Neuronal stem cell (in vitro differentiated cells): ENCODE measurements around the gene LGMN.
A peak's percentile ranks its signal among the peaks of the same experiment; 100 is the strongest.
"Not testable (repeated sequence)": the region's sequence is repeated elsewhere in the genome, so short reads cannot be mapped to it uniquely, and the experiment has no call there.

Experiments
- DNase-seq: peaks from one replicate; pipeline ENCODE4 v3.0.0-alpha.2; 2013; ENCODE audit warnings: low spot score
- H2AFZ ChIP-seq: one replicate; pipeline ENCODE4 v1.6.1; 2013; ENCODE audit warnings: mild to moderate bottlenecking, low read length, inconsistent platforms
- H2AK5ac ChIP-seq: 2 replicates; pipeline ENCODE4 v1.6.1; 2013; ENCODE audit warnings: low read depth, mild to moderate bottlenecking, inconsistent platforms, low read length, moderate library complexity, mixed read lengths
- H2BK120ac ChIP-seq: 2 replicates; pipeline ENCODE4 v1.6.1; 2013; ENCODE audit warnings: low read depth, mild to moderate bottlenecking, inconsistent platforms, low read length, moderate library complexity, mixed read lengths
- H2BK12ac ChIP-seq: one replicate; pipeline ENCODE4 v1.6.1; 2013; ENCODE audit warnings: low read length, inconsistent platforms
- H2BK15ac ChIP-seq: 2 replicates; pipeline ENCODE4 v1.6.1; 2013; ENCODE audit warnings: mild to moderate bottlenecking, low read length, inconsistent platforms, mixed read lengths
- H2BK5ac ChIP-seq: one replicate; pipeline ENCODE4 v1.6.1; 2013; ENCODE audit warnings: inconsistent platforms, mild to moderate bottlenecking, low read length, moderate library complexity
- H3K14ac ChIP-seq: one replicate; pipeline ENCODE4 v1.6.1; 2013; ENCODE audit warnings: low read length, inconsistent platforms
- H3K18ac ChIP-seq: 2 replicates; pipeline ENCODE4 v1.6.1; 2013; ENCODE audit warnings: low read length, inconsistent platforms
- H3K23ac ChIP-seq: 2 replicates; pipeline ENCODE4 v1.6.1; 2013; ENCODE audit warnings: low read depth, mild to moderate bottlenecking, mixed read lengths, low read length, inconsistent platforms; ENCODE audit not compliant: poor library complexity
- H3K27ac ChIP-seq: replicated peaks from 3 replicates; pipeline ENCODE4 v1.5.1; 2013; ENCODE audit warnings: low read length, inconsistent platforms
- H3K27me3 ChIP-seq, 3 experiments: 2 replicates each; pipeline ENCODE4 v1.6.1; 2013; ENCODE audit warnings: low read length in 3 of 3, mild to moderate bottlenecking in 2 of 3, inconsistent platforms in 1 of 3, low read depth in 1 of 3, mixed read lengths in 1 of 3, moderate library complexity in 1 of 3; ENCODE audit not compliant: control insufficient read depth in 3 of 3, insufficient read depth in 3 of 3
- H3K36me3 ChIP-seq, 2 donors: replicated peaks in 1 of 2; 2 replicates each; pipeline ENCODE4 v1.6.1; 2013; ENCODE audit warnings: low read length in 2 of 2; ENCODE audit not compliant: control insufficient read depth in 2 of 2, insufficient read depth in 2 of 2
- H3K4ac ChIP-seq: 2 replicates; pipeline ENCODE4 v1.6.1; 2013; ENCODE audit warnings: inconsistent platforms, mild to moderate bottlenecking, low read length, moderate library complexity
- H3K4me1 ChIP-seq, 2 donors: 1 replicate in 1 of 2; 2 replicates in 1 of 2; pipeline ENCODE4 v1.6.1; 2013; ENCODE audit warnings: low read length in 2 of 2, low read depth in 1 of 2; ENCODE audit not compliant: control insufficient read depth in 2 of 2, insufficient read depth in 1 of 2
- H3K4me2 ChIP-seq: one replicate; pipeline ENCODE4 v1.6.1; 2013; ENCODE audit warnings: mild to moderate bottlenecking, low read length, inconsistent platforms; ENCODE audit not compliant: insufficient read depth, poor library complexity, severe bottlenecking
- H3K4me3 ChIP-seq, 2 donors: 2 replicates each; pipeline ENCODE4 v1.5.1; 2013; ENCODE audit warnings: low read length in 2 of 2, mild to moderate bottlenecking in 2 of 2, inconsistent platforms in 1 of 2, moderate library complexity in 1 of 2
- H3K79me1 ChIP-seq: one replicate; pipeline ENCODE4 v1.6.1; 2013; ENCODE audit warnings: low read depth, mild to moderate bottlenecking, inconsistent platforms, low read length, moderate library complexity
- H3K9ac ChIP-seq: one replicate; pipeline ENCODE4 v1.6.1; 2013; ENCODE audit warnings: mild to moderate bottlenecking, low read depth, low read length, inconsistent platforms; ENCODE audit not compliant: poor library complexity
- H3K9me3 ChIP-seq, 2 donors: replicated peaks in 1 of 2; 2 replicates each; pipeline versions ENCODE3 to v1.6.1; 2013; ENCODE audit warnings: low read length in 2 of 2, mild to moderate bottlenecking in 2 of 2, inconsistent platforms in 1 of 2, low read depth in 1 of 2, mixed read lengths in 1 of 2, moderate library complexity in 1 of 2; ENCODE audit not compliant: control insufficient read depth in 2 of 2, insufficient read depth in 1 of 2
- H4K8ac ChIP-seq: one replicate; pipeline ENCODE4 v1.6.1; 2013; ENCODE audit warnings: low read depth, mild to moderate bottlenecking, inconsistent platforms, low read length, moderate library complexity
- H4K91ac ChIP-seq: one replicate; pipeline ENCODE4 v1.6.1; 2013; ENCODE audit warnings: low read length, low read depth, mild to moderate bottlenecking, inconsistent platforms; ENCODE audit not compliant: poor library complexity
- WGBS, 2 donors: extraction: QIAGEN DNeasy Blood & Tissue Kit; methylation state at CpG; one replicate each; pipeline ENCODE4 v1.1.7; 2013; ENCODE audit warnings: missing lambda C conversion rate in 2 of 2, mixed read lengths in 1 of 2; ENCODE audit not compliant: insufficient read length in 2 of 2, insufficient replicate concordance in 1 of 2; ENCODE audit errors: extremely low coverage in 2 of 2; 5-methylcytosine and 5-hydroxymethylcytosine counted together

LGMN gene

GRCh38 chr14:92684801-92685560 lies 63.4 kb downstream of the LGMN start:
- Histone ChIP-seq H3K4me2 (no peak overlapping the region), H3K36me3 (peaks cover 0 to 3% of the 10 kb centered on the region in 2 donors), H3K18ac (peak overlapping the region; percentile 38), H3K4ac (no peak overlapping the region), H3K27ac (no peak overlapping the region), H3K79me1 (no peaks in the 10 kb centered on the region), H3K4me1 (peaks cover 0 to 4% of the 10 kb centered on the region in 2 donors), H2BK5ac (peak overlapping the region; percentile 39), H4K8ac (no peak overlapping the region), H3K14ac (peak overlapping the region; percentile 27), H3K23ac (no peak overlapping the region), H2BK120ac (no peak overlapping the region), H2AK5ac (peak overlapping the region; percentile 79), H2BK15ac (no peak overlapping the region), H3K4me3 (no peak overlapping the region), H4K91ac (no peak overlapping the region), H3K9ac (peak overlapping the region; percentile 60), H3K27me3 (peaks cover 0 to 28% (median 11%) of the 10 kb centered on the region in 3 experiments), H3K9me3 (no peaks in the 10 kb centered on the region), H2BK12ac (no peak overlapping the region), H2AFZ (no peak overlapping the region)
- WGBS, 2 donors = no CpG with 5 or more reads among the region's 21 CpGs
- DNase-seq = no peak

- H3K4me3 ChIP-seq = no peak overlapping the region
- H2BK15ac ChIP-seq = no peak overlapping the region
- H4K91ac ChIP-seq = no peak overlapping the region
- H3K27me3 ChIP-seq = peaks cover 0 to 16% (median 8%) of the 10 kb centered on the region in 3 experiments
- H3K23ac ChIP-seq = no peak overlapping the region
- H3K79me1 ChIP-seq = no peaks in the 10 kb centered on the region
- H3K18ac ChIP-seq = no peak overlapping the region
- H2BK5ac ChIP-seq = no peak overlapping the region
- no peak for DNase-seq
- no peak overlapping the region for H3K4me2 ChIP-seq
- no peak overlapping the region for H3K9ac ChIP-seq
- no CpG with 5 or more reads among the region's 8 CpGs for WGBS, 2 donors
- no peak overlapping the region for H3K27ac ChIP-seq
- no peak overlapping the region for H2BK120ac ChIP-seq
- no peak overlapping the region for H2AK5ac ChIP-seq
- H2AFZ ChIP-seq = no peak overlapping the region
- H3K9me3 ChIP-seq = no peaks in the 10 kb centered on the region
- no peak overlapping the region for H4K8ac ChIP-seq
- no peak overlapping the region for H2BK12ac ChIP-seq
- no peak overlapping the region for H3K14ac ChIP-seq
- peaks cover 0 to 3% of the 10 kb centered on the region in 2 donors for H3K36me3 ChIP-seq
- H3K4me1 ChIP-seq = peaks cover 0 to 2% of the 10 kb centered on the region in 2 donors
- no peak overlapping the region for H3K4ac ChIP-seq
Observed at GRCh38 chr14:92683041-92683440, 65.4 kb downstream of the LGMN start.

- peak overlapping the region; percentile 38 for H3K18ac ChIP-seq
- H3K4me1 ChIP-seq = no peaks in the 10 kb centered on the region
- peak overlapping the region; percentile 67 for H2BK15ac ChIP-seq
- H3K14ac ChIP-seq = no peak overlapping the region
- no peaks in the 10 kb centered on the region for H3K79me1 ChIP-seq
- no peak overlapping the region for H2AFZ ChIP-seq
- no peak overlapping the region for H3K9ac ChIP-seq
- no CpG with 5 or more reads among the region's 13 CpGs for WGBS, 2 donors
- H3K36me3 ChIP-seq = peaks cover 0 to 15% of the 10 kb centered on the region in 2 donors
- H3K4ac ChIP-seq = no peak overlapping the region
- H3K23ac ChIP-seq = no peak overlapping the region
- no peak overlapping the region for H2BK5ac ChIP-seq
- H2AK5ac ChIP-seq = peak overlapping the region; percentile 63
- peak; percentile 62 for DNase-seq
- peak overlapping the region in 1 of 2 donors; percentile 13 for H3K4me3 ChIP-seq
- H2BK12ac ChIP-seq = no peak overlapping the region
- H3K27me3 ChIP-seq = no peaks in the 10 kb centered on the region
- H4K91ac ChIP-seq = no peak overlapping the region
- no peak overlapping the region for H3K27ac ChIP-seq
- no peak overlapping the region for H3K4me2 ChIP-seq
- H3K9me3 ChIP-seq = no peaks in the 10 kb centered on the region
- H4K8ac ChIP-seq = no peak overlapping the region
- H2BK120ac ChIP-seq = no peak overlapping the region
Observed at GRCh38 chr14:92680781-92681650, 67.4 kb downstream of the LGMN start.

- not testable (repeated sequence) for H4K91ac ChIP-seq, DNase-seq, H3K27me3 ChIP-seq, H3K27ac ChIP-seq, H3K14ac ChIP-seq, H3K79me1 ChIP-seq, H3K4ac ChIP-seq, H2BK120ac ChIP-seq, H2AFZ ChIP-seq, H3K23ac ChIP-seq, H3K9me3 ChIP-seq, H4K8ac ChIP-seq, H3K4me1 ChIP-seq, H3K4me2 ChIP-seq, H2BK5ac ChIP-seq, H3K9ac ChIP-seq, H2BK12ac ChIP-seq
- H3K36me3 ChIP-seq = peaks cover 0 to 15% of the 10 kb centered on the region in 2 donors
- peak overlapping the region in 1 of 2 donors; percentile 13 for H3K4me3 ChIP-seq
- peak overlapping the region; percentile 13 for H2AK5ac ChIP-seq
- WGBS, 2 donors = no CpG with 5 or more reads among the region's 4 CpGs
- peak overlapping the region; percentile 67 for H2BK15ac ChIP-seq
- peak overlapping the region; percentile 38 for H3K18ac ChIP-seq
Observed at GRCh38 chr14:92680330-92680729, 68.1 kb downstream of the LGMN start.
